GM19240 (cell line): Measurements from ENCODE around the gene CES5A.
"Not testable (repeated sequence)": the region's sequence is repeated elsewhere in the genome, so short reads cannot be mapped to it uniquely, and the experiment has no call there.

Experiments used
- DNase-seq: peaks from one replicate; pipeline ENCODE4 v3.0.0; 2011; ENCODE audit warnings: low spot score; ENCODE audit not compliant: insufficient read length

The CES5A gene

GRCh38 chr16:55876854-55877253, 1.7 kb upstream of the CES5A start:
- DNase-seq, result no peak

DNA sequence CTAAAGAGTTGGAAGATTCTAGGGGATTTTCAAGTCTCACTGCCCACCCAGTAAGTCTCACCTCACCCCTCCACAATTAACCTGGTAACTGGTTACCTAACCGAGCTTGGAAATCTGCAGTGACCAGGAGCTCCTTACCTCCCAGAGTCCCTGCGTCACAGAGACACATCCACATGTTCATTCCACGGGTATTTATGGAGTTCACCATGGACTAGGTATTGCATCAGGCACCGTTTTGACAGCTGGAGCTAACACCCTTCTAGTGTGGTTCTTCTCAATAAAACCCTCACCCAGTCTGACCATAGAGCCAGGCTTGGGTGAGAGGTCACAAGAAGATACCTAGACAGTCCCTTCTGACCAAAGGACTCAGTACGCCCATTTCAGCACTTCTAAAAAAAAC, 2.1 kb downstream of the CES5A start:
- DNase-seq, result no peak

DNA sequence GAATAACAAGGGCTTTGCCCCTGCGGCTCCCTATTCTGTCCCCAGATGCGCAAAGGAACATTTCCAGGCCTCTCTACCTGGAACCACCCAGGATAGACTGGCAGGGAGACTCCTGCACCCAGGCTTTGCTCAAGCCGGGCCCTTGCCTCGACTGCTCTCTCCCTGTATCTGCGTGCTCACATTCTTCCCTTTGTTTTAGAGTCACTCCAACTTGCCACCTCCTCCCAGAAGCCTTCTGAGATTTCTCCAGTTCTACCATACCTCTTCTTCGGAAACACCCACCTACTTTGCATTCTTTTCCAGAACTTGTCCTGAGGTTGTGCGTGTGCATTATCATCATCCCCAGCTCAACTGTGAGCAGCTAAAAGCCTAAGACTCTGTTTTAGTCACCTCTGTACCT, 3.0 kb downstream of the CES5A start:
- DNase-seq, result no peak

DNA sequence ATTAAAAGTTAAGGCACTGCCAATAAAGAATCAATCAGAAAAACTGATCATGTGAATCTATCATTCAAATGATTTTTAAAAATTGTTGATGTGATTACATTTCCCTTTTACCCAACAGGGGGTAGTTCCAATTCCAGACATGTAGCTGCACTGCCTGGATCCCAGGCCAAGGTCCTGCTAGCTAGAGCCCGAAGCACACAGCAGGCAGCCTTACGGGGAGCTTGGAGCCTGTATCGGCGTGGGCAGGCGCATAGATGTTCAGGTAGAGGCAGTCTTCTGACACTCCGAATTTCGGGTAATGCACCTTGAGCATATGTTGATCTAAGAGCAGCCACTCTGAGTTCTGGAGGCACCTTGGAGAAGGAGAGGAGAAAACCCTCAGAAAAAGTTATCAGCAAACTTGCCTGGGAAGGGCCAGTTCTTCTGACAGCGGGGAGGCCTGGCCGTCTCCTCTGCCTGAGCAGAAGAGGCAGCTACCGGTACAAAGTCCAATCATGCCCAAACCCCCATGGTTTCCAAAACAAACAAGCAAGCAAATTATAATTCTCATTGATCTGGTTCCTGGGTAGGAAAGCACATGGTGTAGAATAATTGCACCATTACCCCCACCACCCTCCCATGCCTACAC, 3.6 kb downstream of the CES5A start:
- no peak for DNase-seq

- DNase-seq, result no peak
Measured at GRCh38 chr16:55868980-55869379, 6.2 kb downstream of the CES5A start.

DNA sequence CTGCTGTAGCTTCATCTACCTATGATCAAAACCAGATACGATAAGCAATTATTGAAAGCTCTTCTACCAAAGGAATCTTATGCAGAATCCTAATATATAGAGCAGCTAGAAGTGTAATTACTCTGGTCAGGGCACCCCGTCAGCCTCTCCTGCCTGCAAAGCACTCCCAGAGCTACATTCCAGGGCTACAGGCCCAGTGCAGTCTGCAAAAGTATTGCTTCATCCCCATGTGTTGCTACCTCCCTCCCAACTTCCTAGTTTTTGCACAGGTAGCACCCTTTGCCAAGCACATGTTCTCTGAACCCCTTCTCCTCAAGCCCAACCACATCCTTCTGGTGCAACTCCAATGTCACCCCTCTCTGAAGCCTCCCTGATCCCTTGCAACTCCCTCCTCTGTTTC, 7.0 kb downstream of the CES5A start:
- DNase-seq, result no peak

- no peak for DNase-seq
Measured at GRCh38 chr16:55861288-55861687, 13.9 kb downstream of the CES5A start.

GRCh38 chr16:55857650-55858049, 17.5 kb downstream of the CES5A start:
- DNase-seq, result not testable (repeated sequence)

- no peak for DNase-seq
Measured at GRCh38 chr16:55856950-55857349, 18.2 kb downstream of the CES5A start.

DNA sequence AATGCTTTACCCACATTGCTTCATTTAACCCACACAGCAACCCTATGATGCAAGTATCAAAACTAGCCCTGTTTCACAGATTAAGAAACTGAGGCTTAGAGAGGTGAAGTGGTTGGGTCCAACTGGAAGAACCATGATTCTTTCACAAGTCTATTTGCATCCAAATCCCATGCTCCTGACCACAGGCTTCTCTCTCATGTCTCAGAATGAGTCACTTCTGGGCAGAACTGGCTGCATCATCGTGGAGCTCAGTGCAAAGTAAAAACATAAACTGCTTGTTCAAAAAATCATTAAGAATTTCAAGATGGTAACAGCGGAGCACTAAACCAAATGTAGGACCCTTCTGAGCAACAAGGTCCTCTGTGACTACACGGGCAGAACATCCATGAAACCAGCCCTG, 22.1 kb downstream of the CES5A start:
- DNase-seq, result no peak

- no peak for DNase-seq
Measured at GRCh38 chr16:55849536-55849935, 25.6 kb downstream of the CES5A start.

- DNase-seq, result no peak
Measured at GRCh38 chr16:55846598-55847346, 28.4 kb downstream of the CES5A start.

GRCh38 chr16:55843105-55843395, 32.1 kb downstream of the CES5A start:
- no peak for DNase-seq

DNA sequence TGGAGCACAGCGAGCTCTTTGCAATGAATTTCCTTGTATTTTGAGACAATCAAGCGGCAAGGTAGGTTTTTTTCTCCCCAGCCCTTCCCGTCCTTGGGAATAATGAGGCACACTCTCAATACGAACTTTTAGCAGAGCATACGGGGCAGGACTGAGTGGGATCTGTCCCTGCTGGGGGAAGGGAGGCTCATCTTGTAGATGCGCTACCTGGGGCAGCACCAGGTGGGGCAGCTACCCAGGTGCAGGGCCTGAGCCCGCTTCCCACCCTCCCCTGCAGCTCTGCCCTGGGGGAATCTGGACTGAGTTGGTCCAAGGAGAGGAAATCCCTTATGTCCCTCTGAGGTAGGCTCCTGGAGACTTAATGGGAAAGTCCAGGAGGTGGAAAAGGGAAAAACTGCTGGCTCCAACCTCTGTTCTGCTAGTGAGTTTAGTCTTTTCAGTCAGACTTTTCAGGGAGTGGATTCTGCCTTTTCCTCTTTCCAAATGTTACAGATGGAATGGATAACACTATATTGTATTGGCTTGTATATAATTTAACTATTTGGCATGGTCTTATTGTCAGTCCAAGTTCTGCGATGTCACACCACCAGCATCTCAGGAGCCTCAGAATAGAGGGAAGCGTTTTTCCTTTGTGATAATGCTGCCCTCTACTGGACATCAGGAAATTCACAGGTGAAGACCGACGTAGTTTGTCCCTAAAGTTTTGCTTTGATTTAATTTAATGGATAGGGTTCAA, 32.6 kb downstream of the CES5A start:
- peak; percentile 20 for DNase-seq

DNA sequence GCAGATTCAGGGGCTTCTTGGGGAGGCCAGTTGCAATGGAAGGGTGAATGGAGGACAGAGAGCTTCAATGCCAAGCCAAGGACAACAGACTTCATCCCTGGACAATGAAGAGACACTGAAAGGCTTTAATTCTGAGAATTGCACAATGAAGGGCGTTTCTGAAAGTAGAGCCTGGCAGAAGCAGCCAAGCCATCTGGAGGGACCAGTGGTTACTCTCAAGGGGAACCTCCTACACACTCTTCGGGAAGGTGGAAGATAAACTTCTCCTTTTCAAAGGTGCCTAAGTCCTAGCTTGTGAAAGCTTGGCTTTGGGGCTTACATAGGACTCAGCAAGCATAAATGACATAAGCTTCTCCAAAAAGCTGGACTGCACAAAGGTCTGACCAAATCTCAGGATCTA, 36.1 kb downstream of the CES5A start:
- DNase-seq, result no peak

GRCh38 chr16:55836158-55836611, 39.0 kb downstream of the CES5A start:
- DNase-seq, result no peak

GRCh38 chr16:55835581-55835980, 39.6 kb downstream of the CES5A start:
- DNase-seq, result no peak

DNA sequence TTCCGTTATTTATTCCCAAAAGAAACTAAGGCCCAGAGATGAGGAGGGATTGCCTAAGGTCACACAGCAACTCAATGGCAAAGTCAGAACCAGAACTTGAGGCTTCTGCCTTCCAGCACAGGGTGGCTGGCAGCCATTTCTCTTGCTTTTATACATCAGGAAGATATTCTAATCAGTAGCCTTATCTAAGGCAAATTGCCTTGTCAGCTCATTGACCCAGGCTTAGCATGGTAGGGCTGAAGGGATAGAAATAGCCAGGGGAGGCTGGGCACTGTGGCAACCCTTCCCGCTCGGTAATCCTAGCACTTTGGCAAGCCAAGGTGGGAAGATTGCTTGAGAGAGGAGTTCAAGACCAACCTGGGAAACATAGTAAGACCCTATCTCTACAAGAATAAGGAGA, 40.0 kb downstream of the CES5A start:
- not testable (repeated sequence) for DNase-seq

GRCh38 chr16:55834049-55834448, 41.1 kb downstream of the CES5A start:
- no peak for DNase-seq

DNA sequence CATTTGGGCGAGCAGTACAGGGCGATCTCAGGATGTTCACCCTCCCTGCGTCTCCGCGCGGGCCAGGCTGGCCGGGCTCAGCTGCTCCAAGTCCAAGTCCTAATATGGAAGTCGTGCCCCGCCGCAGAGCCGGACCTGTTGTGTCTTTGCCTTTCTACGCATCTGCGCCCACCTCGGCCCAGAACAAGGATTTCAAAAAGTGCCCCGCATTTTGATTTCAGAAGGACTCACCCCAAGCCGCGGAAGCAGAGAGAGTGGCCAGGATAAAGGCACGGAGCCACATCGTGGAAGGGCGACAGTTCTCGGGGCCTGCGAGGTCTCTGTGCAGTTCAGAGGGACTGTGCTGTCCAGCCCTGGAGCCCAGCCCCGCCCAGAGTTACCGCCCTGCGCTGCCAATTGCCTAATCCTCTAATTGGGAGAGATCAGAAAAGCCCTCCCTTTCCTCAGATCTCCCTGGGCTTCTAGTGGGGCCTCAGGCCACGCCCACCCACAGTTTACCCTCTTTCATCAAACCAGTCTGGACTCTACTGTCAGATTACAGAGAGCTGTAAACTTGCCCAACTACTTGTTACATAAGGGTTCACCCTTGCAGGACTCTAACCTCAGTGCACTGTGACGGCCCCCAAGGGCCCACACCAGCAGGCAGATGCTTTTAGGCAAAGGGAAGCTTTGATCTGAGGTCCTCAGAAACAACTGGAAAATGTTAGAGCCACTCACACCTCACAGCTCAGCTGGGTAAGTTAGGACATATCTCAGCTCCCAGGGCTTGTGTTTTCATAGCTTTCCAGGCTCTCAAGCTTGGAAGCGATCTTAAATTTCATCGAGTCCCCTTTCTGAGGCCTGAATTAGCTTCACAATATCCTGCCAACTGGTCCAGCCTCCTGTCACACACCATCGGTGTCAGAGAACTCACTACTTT, 42.1 kb downstream of the CES5A start, which contains the start of gene CES1:
Gene CES1, minus strand, starts transcription at position 324 of the 919 bp plus-strand sequence. Its CDS starts 41 bp downstream, at position 283.
- DNase-seq, result no peak

- no peak for DNase-seq
Measured at GRCh38 chr16:55832425-55832772, 42.8 kb downstream of the CES5A start.
